ENCODE results near the gene CHRM2.

Gene CHRM2

DNA sequence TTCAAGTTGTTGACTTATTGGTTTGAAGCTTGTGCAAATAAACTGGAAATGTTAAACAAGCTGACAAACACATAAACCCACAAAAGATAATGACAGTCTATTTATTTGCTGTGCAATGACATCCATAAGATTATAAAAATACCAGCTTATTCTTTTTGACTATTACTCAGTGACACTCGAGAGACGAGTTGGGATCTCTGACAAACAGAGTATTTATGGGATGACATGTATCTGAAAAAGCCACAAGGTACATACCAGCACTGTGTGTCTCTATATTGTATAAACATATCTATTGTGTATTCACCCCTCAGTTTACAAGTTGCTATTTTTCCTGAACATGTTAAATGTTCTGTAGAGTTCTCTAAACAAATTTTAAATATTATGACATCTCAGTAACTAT is 88.9 kb downstream of the CHRM2 start:
- DNase-seq (ENCODE audit: low read depth in 1 of 2, low spot score in 1 of 2): no peak

DNA sequence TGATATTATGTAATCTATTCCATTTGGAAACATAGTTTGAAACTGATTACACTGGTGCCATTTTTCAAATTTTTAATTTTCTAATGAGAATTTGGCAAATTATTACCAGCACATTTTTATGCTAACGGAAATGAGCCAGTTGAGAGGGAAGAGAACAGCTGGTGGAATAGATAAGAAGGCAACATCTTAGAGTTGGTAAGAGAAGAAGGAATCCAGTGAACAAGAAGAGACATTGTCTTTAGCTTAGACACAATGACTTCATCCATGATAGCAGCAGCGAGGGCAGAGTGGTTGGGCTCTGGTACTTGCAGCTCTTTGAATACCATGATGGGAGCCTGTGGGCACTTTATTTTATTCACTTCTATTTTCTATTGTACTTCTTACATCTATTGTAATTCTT is 89.6 kb downstream of the CHRM2 start:
- no peak for DNase-seq (ENCODE audit: low read depth in 1 of 2, low spot score in 1 of 2)

- no peak for DNase-seq (ENCODE audit: low read depth in 1 of 2, low spot score in 1 of 2)
These were observed 95.9 kb downstream of the CHRM2 start for GRCh38 chr7:136964347-136964746.

- no peak for DNase-seq (ENCODE audit: low read depth in 1 of 2, low spot score in 1 of 2)
These were observed 98.4 kb downstream of the CHRM2 start for GRCh38 chr7:136966825-136967224.

DNA sequence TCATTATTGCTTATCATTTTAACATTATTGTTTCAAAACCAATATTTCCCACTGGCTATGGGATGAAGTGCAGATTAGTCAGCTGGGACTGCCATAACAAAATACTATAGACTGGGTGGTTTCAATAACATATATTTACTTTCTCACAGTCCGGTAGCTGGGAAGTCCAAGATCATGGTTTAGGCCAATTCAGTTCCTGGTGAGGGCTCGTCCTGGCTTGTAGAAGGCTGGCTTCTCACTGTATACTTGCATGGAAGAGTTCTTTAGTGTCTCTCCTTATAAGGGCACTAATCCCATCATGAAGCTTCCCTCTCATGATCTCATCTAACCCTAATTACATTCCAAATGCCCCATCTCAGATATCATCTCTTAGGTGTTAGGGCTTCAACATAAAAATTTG is 101.3 kb downstream of the CHRM2 start:
- DNase-seq (ENCODE audit: low read depth in 1 of 2, low spot score in 1 of 2): no peak

GRCh38 chr7:136971776-136972175 is 103.3 kb downstream of the CHRM2 start:
- DNase-seq (ENCODE audit: low read depth in 1 of 2, low spot score in 1 of 2): no peak

DNA sequence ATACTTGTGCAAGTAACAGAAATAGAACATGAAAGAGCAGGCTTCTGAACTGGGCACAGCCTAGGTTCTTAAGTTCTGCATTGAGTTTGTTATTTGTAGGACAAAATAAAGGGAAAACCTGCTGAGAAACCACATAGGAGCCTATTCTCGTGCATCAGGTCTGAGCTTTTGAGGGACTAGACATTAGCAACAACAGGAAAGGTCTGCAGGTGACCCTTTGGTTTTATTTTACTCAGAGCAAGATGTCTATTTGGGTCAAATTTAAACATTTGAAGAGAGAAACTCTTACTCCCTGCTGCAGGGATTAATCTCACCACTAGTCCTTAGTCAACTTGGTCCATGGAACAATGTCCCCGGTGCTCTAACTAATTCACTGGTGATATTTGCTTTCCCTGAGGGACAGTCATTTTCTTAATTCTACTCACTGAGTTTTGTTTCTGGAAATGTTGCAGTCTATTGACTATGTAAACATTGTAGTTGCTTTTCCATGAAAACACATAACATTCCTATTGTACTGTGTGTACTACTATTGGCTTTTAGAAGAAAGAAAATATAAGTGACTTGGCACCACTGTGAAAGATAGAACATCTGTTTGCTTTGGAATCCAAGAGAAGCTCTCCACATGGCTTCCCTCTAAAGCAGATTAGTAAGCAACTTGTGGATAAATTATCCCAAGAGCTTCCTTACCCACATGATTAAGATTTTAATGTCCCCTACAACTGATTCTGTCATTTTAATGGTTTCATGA is 108.2 kb downstream of the CHRM2 start:
- no peak for DNase-seq (ENCODE audit: low read depth in 1 of 2, low spot score in 1 of 2)

DNA sequence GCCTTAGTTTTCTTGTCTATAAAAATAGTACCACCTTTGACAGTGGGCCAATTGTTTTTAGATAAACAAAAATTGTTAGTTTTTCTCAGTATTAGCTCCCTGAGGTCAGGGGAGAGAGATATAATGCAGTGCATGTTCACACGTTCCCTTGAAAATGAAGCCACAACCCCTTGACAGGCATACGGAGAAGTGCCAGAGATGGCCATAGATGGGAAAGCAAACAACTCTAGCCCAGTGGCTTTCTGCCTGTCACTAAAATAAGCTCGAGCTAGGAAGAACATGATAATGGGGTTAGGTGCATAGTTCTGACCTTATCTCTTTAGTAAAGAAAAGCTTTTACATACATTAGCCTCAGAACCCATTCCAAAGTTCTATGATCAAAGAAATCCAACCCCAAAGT is 124.9 kb downstream of the CHRM2 start:
- DNase-seq (ENCODE audit: low read depth in 1 of 2, low spot score in 1 of 2): no peak

DNA sequence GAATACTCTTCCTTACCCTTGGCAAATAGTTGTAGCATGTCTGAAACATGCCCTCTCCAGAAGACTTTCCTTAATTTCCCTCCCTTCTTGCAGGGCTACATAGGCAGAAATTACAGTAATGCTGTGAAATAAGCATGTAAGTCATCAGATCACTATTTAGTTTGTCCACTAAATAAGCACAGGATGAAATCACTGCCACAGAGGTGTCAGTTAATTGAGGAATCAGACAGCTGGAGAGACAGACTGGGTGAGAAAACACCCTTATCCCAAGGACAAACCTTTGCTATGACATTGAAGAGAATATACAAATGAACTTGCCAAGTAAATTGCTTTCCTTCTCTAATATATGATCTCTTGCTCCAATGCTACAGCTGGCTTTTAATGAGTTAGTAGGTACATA is 129.3 kb downstream of the CHRM2 start:
- DNase-seq (ENCODE audit: low read depth in 1 of 2, low spot score in 1 of 2): no peak

DNA sequence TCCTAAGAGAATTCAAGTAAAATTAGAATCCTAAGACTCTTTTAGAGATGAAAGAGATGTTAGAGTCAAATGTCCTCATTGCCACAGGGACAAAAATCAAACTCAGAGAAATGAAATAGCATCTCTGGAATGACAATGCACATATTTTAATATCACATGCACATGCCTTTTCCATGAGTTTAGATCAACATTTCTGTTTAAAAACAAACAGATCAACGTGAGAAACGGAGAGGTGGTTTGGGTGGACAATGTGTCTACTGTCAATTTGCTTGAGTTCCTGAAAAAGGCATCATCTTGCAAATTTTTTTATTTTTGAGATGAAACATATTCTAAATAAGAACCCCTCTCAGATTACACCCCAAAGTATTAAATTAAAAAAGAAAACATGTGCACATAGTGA is 130.0 kb downstream of the CHRM2 start:
- no peak for DNase-seq (ENCODE audit: low read depth in 1 of 2, low spot score in 1 of 2)

- DNase-seq (ENCODE audit: low read depth in 1 of 2, low spot score in 1 of 2): no peak
These were observed 132.2 kb downstream of the CHRM2 start for GRCh38 chr7:137000621-137001020.

DNA sequence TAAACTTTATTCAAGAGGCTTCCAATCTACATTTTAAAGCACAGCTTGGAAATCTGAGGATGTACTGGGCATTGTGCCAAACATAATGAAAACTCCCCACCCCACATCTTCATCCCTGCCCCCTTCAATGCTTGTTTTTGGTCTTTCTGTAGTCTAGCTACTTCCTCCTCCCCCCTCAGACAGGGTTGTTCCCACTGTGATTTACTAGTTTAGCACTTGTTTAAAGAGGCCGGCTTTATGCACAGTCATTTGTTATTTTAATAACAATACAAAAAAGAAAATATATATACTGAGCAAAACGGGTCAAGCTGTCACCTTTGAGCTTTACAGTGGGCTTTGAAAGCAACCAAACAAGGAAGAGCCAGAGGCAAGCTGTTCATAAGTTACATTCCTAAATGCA is 132.6 kb downstream of the CHRM2 start:
- no peak for DNase-seq (ENCODE audit: low read depth in 1 of 2, low spot score in 1 of 2)

DNA sequence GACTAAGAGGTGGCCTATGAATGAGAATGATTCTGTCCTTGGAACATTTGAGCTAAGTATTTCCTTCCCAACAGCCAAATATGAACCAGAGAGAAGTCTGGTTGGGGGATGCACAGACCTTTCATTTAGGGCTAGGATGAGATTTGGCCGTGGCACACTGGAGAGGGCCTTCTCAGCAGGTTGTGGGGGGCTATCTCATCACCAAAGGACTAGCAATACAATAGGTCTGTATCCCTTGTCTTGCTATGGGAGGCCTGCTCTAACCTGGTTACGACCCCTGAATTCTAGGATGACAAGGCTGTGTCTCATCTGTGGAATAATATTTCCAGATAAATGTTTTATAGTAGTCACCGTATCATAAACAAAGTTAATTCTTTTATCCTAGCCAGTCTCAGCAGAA is 133.0 kb downstream of the CHRM2 start:
- no peak for DNase-seq (ENCODE audit: low read depth in 1 of 2, low spot score in 1 of 2)

DNA sequence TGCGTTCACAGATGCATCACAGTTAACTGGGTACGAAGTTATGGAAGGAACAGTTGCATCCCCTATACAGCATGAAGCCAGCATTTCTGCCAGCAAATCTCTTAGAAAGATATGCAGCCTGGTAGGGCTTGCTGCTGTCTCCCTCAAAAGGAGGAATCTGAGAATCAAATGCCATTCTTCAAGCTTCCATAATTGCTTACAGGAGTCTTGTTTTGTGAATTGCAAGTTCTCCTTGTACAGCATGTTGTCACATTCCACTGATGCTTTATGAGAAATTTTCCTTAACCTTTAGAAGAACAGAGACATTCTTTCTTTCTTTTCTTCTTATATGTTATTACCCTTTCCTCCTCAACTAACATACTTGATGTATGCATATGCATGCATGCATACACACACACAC is 134.6 kb downstream of the CHRM2 start:
- no peak for DNase-seq (ENCODE audit: low read depth in 1 of 2, low spot score in 1 of 2)

DNA sequence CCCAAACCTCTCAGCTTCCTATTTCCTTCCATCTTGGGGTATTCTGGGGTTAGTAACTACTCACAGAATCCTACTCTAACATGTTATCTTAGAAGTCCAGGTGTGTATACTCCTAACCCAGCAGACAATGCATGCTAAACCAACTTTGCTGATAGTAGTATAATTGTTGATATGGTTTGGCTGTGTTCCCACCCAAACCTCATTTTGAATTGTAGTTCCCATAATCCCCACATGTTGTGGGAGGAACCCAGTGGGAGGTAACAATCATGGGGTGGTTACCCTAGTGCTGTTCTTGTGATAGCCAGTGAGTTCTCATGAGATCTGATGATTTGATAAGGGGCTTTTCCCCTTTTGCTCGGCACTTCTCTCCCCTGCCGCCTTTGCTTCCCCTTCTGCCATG is 135.1 kb downstream of the CHRM2 start:
- no peak for DNase-seq (ENCODE audit: low read depth in 1 of 2, low spot score in 1 of 2)

- no peak for DNase-seq (ENCODE audit: low read depth in 1 of 2, low spot score in 1 of 2)
These were observed 137.4 kb downstream of the CHRM2 start for GRCh38 chr7:137005873-137006272.

DNA sequence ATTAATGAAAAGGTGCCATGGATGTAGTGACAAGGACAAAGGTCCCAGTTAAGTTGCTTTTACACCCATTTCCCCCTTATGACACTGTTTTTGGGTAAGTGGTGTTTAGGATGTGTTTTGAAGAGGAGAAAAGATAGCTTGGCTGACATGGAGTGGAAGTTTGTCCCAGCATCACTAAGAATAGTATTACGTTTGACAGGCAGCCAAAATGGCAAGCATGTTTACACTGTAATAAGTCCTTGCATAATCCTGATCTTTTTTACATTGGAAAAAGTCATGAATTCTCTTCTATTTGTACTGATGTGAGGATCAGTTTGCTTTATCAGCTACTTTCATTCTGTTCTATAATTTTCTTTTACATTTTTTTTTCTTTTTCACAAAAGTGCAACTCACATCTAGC is 137.8 kb downstream of the CHRM2 start:
- no peak for DNase-seq (ENCODE audit: low read depth in 1 of 2, low spot score in 1 of 2)

DNA sequence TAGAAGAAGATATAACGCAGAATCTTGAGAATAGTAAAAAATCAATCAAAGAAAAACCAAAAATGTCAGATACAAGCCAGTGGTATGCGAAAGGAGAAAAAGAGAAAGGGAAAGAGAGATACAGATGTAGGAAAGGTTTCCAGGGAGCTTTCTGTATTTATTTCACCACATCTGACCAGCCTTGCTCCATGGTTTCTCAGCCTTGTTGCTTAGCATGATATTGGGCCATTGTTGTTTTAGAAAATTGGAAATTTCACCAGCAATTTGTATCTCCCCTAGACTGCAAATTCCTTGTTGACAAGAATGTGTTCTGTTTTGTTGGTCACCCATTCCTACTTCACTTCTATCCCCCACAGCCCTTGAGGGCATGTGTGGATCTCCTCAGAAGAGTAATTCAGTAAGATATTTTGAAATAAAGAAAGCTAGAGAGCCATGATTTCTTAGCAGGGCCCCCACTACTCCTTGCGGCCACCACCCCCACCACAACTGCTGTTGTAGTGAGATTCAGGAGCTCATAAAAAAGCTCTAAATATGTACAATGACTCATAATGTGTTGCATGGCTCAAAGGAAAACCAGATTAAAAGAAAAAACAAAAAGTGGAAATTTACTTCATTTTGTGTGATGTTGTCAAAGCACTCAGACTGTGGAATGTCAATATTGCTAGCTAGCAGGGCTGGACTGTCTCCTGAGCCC is 138.7 kb downstream of the CHRM2 start:
- no peak for DNase-seq (ENCODE audit: low read depth in 1 of 2, low spot score in 1 of 2)

- no peak for DNase-seq (ENCODE audit: low read depth in 1 of 2, low spot score in 1 of 2)
These were observed 141.0 kb downstream of the CHRM2 start for GRCh38 chr7:137009404-137009803.

GRCh38 chr7:137015015-137015414 is 146.6 kb downstream of the CHRM2 start:
- no peak for DNase-seq (ENCODE audit: low read depth in 1 of 2, low spot score in 1 of 2)

GRCh38 chr7:137017221-137017620 is 148.8 kb downstream of the CHRM2 start:
- DNase-seq (ENCODE audit: low read depth in 1 of 2, low spot score in 1 of 2): no peak

DNA sequence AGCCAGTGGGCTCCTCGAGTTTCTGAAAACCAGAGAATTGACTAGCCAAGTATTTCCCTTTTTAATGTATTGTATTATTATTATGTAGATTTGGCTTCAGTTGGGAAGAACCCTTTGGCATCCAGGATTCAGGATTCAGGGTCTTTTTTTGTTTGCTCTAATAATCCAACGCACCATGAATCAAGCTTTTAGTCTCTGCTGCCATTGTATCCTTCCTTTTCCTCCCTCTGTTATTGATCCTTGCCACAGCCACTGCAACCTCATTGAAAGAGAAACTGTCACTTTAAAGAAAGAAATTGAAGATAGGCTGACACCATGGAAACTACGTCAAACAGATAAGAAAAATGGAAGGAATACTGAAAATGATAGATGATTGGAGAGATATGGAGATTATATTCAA is 150.0 kb downstream of the CHRM2 start:
- DNase-seq (ENCODE audit: low read depth in 1 of 2, low spot score in 1 of 2): no peak

GRCh38 chr7:137020351-137020750 is 151.9 kb downstream of the CHRM2 start:
- DNase-seq (ENCODE audit: low read depth in 1 of 2, low spot score in 1 of 2): no peak
